ENCODE measurements around the gene PKM.

The PKM gene

DNA sequence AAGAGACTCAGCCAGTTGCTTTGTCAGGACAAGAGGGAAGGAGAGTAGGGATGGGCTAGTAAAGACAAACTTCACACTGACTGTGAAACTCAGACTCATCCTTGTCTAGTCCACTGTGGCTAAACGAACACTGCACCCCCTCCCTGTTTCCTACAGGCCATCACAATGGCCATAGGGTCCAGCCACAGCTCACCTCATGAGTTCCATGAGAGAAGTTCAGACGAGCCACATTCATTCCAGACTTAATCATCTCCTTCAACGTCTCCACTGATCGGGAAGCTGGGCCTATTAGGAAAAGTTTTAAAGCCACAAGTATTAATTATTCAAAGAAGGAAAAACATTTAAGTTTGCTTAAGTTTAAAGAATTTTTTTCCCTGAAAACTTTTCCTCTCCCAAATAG lies 13.8 kb downstream of the PKM start:
- no peak overlapping the region for H3K27ac ChIP-seq (ENCODE audit: low read length)
- H3K9me2 ChIP-seq (replicated peaks; ENCODE audit: insufficient read depth, low read length) = no peaks in the 10 kb centered on the region
- H3K36me3 ChIP-seq (replicated peaks; ENCODE audit: insufficient read depth, low read length) = peaks cover 26% of the 10 kb centered on the region; the same call in 1 of the 2 replicates
- peaks cover 69% of the 10 kb centered on the region for H3K79me2 ChIP-seq (ENCODE audit: low read length)
- no peaks in the 10 kb centered on the region for H3F3A ChIP-seq (ENCODE audit: insufficient read depth, low read length)
- no peak for TF ChIP-seq EZH2 (optimal IDR thresholded peaks at IDR 0.05; ENCODE audit: low read depth, low read length)
- TF ChIP-seq EZH2phosphoT487 (IDR thresholded peaks at IDR 0.05; ENCODE audit: low read length) = no peak
- TF ChIP-seq, protein P1, sequence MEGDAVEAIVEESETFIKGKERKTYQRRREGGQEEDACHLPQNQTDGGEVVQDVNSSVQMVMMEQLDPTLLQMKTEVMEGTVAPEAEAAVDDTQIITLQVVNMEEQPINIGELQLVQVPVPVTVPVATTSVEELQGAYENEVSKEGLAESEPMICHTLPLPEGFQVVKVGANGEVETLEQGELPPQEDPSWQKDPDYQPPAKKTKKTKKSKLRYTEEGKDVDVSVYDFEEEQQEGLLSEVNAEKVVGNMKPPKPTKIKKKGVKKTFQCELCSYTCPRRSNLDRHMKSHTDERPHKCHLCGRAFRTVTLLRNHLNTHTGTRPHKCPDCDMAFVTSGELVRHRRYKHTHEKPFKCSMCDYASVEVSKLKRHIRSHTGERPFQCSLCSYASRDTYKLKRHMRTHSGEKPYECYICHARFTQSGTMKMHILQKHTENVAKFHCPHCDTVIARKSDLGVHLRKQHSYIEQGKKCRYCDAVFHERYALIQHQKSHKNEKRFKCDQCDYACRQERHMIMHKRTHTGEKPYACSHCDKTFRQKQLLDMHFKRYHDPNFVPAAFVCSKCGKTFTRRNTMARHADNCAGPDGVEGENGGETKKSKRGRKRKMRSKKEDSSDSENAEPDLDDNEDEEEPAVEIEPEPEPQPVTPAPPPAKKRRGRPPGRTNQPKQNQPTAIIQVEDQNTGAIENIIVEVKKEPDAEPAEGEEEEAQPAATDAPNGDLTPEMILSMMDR (IDR thresholded peaks at IDR 0.05; ENCODE audit: low read length) = no peak
- H3K9me3 ChIP-seq (replicated peaks; ENCODE audit: insufficient read depth, low read length) = no peaks in the 10 kb centered on the region
- no peak overlapping the region for H3K4me2 ChIP-seq (ENCODE audit: low read depth, low read length)
- H3K4me1 ChIP-seq (ENCODE audit: low read length) = no peaks in the 10 kb centered on the region
- H4K20me1 ChIP-seq (ENCODE audit: insufficient read depth, low read length) = peaks cover 32% of the 10 kb centered on the region
- H3K27me3 ChIP-seq (replicated peaks; ENCODE audit: insufficient read depth, low read length) = no peaks in the 10 kb centered on the region
- H3K4me3 ChIP-seq (ENCODE audit: low read length) = no peak overlapping the region
- H2AFZ ChIP-seq (ENCODE audit: low read length) = no peak overlapping the region
- no peak for DNase-seq
- no peak overlapping the region for H3K9ac ChIP-seq (ENCODE audit: low read length)

DNA sequence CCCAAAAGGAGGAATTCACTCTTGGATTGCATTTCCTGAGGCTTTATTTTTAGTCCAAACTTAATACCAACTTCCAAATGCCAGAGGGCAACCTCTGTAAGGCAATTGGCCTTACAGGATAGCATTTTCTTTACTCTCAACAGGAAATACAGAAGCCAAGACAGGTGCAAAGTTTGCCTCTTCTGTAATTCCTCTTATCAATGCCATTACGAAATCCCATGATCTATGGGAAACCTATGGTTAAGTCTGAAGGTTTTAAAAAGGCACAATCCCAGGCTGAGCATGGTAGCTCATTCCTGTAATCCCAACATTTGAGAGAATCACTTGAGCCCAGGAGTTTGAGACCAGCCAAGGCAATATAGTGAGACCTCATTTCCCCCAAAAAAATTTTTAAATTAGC lies 14.9 kb downstream of the PKM start:
- Histone ChIP-seq H3K4me2 (ENCODE audit: low read depth, low read length) (no peak overlapping the region), H3K9me2 (replicated peaks; ENCODE audit: insufficient read depth, low read length) (no peaks in the 10 kb centered on the region), H3K4me3 (ENCODE audit: low read length) (no peak overlapping the region), H3K9ac (ENCODE audit: low read length) (no peak overlapping the region), H3K27ac (ENCODE audit: low read length) (no peak overlapping the region), H2AFZ (ENCODE audit: low read length) (no peak overlapping the region), H4K20me1 (ENCODE audit: insufficient read depth, low read length) (peaks cover 21% of the 10 kb centered on the region; the same call in 1 of the 2 replicates), H3K9me3 (replicated peaks; ENCODE audit: insufficient read depth, low read length) (no peaks in the 10 kb centered on the region), H3K79me2 (ENCODE audit: low read length) (peaks cover 71% of the 10 kb centered on the region), H3K36me3 (replicated peaks; ENCODE audit: insufficient read depth, low read length) (peaks cover 30% of the 10 kb centered on the region), H3K4me1 (ENCODE audit: low read length) (no peaks in the 10 kb centered on the region), H3F3A (ENCODE audit: insufficient read depth, low read length) (no peaks in the 10 kb centered on the region), H3K27me3 (replicated peaks; ENCODE audit: insufficient read depth, low read length) (no peaks in the 10 kb centered on the region)
- no peak for TF ChIP-seq EZH2phosphoT487 (IDR thresholded peaks at IDR 0.05; ENCODE audit: low read length)
- no peak for TF ChIP-seq EZH2 (optimal IDR thresholded peaks at IDR 0.05; ENCODE audit: low read depth, low read length)
- TF ChIP-seq, protein P1 (IDR thresholded peaks at IDR 0.05; ENCODE audit: low read length) = no peak
- no peak for DNase-seq

DNA sequence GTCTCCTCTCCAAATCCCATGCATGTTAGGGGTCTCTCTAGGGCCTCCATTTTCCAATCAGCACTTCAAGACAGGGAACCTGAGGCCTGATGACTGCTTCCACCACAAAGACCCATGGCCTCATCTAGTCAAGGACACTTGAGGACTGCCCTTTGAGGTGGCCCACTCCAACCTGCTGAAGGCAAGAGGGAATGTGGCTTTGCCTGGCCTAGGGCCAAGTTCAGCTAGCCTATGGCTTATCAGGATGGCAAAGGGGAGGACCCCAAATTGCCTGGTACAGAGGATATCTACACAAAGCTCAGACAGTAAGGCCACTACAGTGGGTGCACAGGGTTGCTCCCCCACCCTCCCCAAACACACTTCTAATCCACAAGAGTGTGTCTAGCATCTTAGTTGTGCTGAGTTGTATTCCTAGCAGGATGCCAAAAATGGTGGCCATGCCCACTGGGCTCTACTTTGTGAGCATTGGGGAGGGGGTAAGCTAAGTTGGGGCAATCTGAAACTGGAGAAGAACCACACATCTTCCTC lies 23.4 kb downstream of the PKM start:
- Histone ChIP-seq H3F3A (ENCODE audit: insufficient read depth, low read length) (peaks cover 16% of the 10 kb centered on the region), H2AFZ (ENCODE audit: low read length) (no peak overlapping the region), H3K79me2 (ENCODE audit: low read length) (peaks cover 28% of the 10 kb centered on the region), H3K9me2 (replicated peaks; ENCODE audit: insufficient read depth, low read length) (no peaks in the 10 kb centered on the region), H3K4me1 (ENCODE audit: low read length) (peaks cover 13% of the 10 kb centered on the region), H3K9ac (ENCODE audit: low read length) (no peak overlapping the region), H3K27me3 (replicated peaks; ENCODE audit: insufficient read depth, low read length) (no peaks in the 10 kb centered on the region), H3K36me3 (replicated peaks; ENCODE audit: insufficient read depth, low read length) (peaks cover 20% of the 10 kb centered on the region), H3K9me3 (replicated peaks; ENCODE audit: insufficient read depth, low read length) (no peaks in the 10 kb centered on the region), H3K4me3 (ENCODE audit: low read length) (no peak overlapping the region), H3K4me2 (ENCODE audit: low read depth, low read length) (no peak overlapping the region), H3K27ac (ENCODE audit: low read length) (no peak overlapping the region), H4K20me1 (ENCODE audit: insufficient read depth, low read length) (no peaks in the 10 kb centered on the region)
- no peak for TF ChIP-seq EZH2phosphoT487 (IDR thresholded peaks at IDR 0.05; ENCODE audit: low read length)
- TF ChIP-seq EZH2 (optimal IDR thresholded peaks at IDR 0.05; ENCODE audit: low read depth, low read length) = no peak
- TF ChIP-seq, protein P1 (IDR thresholded peaks at IDR 0.05; ENCODE audit: low read length) = no peak
- DNase-seq = no peak

All from MM.1S (cell line).